Small intestine (tissue), 7 donors: ENCODE measurements around the gene CADPS. TPM values are rescaled to one million over a fixed set of nuclear protein-coding genes. Genes with fewer than 3 reads are reported as not detected.

Experiments used
- DNase-seq, 2 donors: peaks; one replicate each; pipeline versions ENCODE4 v3.0.0 to v3.0.0-alpha.2; 2013
- FAIRE-seq: peaks from 2 replicates; lab custom pipeline; 2012; peaks lifted over from hg19 to GRCh38; lab: Jason Lieb, UNC
- H3K27ac ChIP-seq, 3 donors: one replicate each; pipeline ENCODE4 v1.5.1; 2013; ENCODE audit warnings: low read length in 2 of 3, mild to moderate bottlenecking in 2 of 3, control low read depth in 1 of 3, inconsistent platforms in 1 of 3, low read depth in 1 of 3, moderate library complexity in 1 of 3
- H3K27me3 ChIP-seq, 3 donors: one replicate each; pipeline ENCODE4 v1.6.1; 2013; ENCODE audit warnings: low read length in 3 of 3, inconsistent platforms in 1 of 3; ENCODE audit not compliant: control insufficient read depth in 3 of 3, insufficient read depth in 3 of 3
- H3K36me3 ChIP-seq, 3 donors: one replicate each; pipeline ENCODE4 v1.6.1; 2013; ENCODE audit warnings: low read length in 3 of 3, inconsistent platforms in 1 of 3, low read depth in 1 of 3, mild to moderate bottlenecking in 1 of 3, moderate library complexity in 1 of 3; ENCODE audit not compliant: control insufficient read depth in 3 of 3, insufficient read depth in 2 of 3
- H3K4me1 ChIP-seq, 3 donors: one replicate each; pipeline ENCODE4 v1.6.1; 2013; ENCODE audit warnings: low read length in 2 of 3, inconsistent platforms in 1 of 3, low read depth in 1 of 3, mild to moderate bottlenecking in 1 of 3, moderate library complexity in 1 of 3; ENCODE audit not compliant: control insufficient read depth in 3 of 3, insufficient read depth in 2 of 3
- H3K4me3 ChIP-seq, 3 donors: one replicate each; pipeline ENCODE4 v1.5.1; 2013; ENCODE audit warnings: low read length in 3 of 3, control low read depth in 1 of 3, inconsistent platforms in 1 of 3, low read depth in 1 of 3, mild to moderate bottlenecking in 1 of 3, moderate library complexity in 1 of 3
- H3K9me3 ChIP-seq, 2 donors: one replicate each; pipeline ENCODE4 v1.6.1; 2013; ENCODE audit warnings: low read depth in 1 of 2, low read length in 1 of 2; ENCODE audit not compliant: control insufficient read depth in 2 of 2, insufficient read depth in 1 of 2
- WGBS, 3 donors: extraction: QIAGEN DNeasy Blood & Tissue Kit; methylation state at CpG; one replicate each; pipeline ENCODE4 v1.1.7; 2013; 5-methylcytosine and 5-hydroxymethylcytosine counted together
- polyA plus RNA-seq, 4 donors: library from polyadenylated mRNA; stranded (reverse) in 3 of 4; unstranded in 1 of 4; fragments of 200-250 nt in 3 of 4; fragments of 120-200 nt in 1 of 4; gene quantifications; one replicate each; pipeline versions ENCODE4 v1.2.1 to v1.2.3, GENCODE V29; 2013
- donor health status: healthy with polysubstance abuse.
- donor health status: control.
- donor health status: control.
- donor health status: Bipolar disorder and iron deficiency.
- donor health status: healthy.

CADPS gene
- polyA plus RNA-seq, 4 donors = 1.9 to 9.3 (median 6.0) TPM

GRCh38 chr3:62415312-62415801 lies 459.9 kb downstream of the CADPS start:
- Histone ChIP-seq H3K9me3 (no peaks in the 10 kb centered on the region), H3K4me3 (no peak overlapping the region), H3K36me3 (no peaks in the 10 kb centered on the region), H3K27ac (no peak overlapping the region), H3K27me3 (peaks cover 0 to 4% (median 0%) of the 10 kb centered on the region in 3 donors), H3K4me1 (no peaks in the 10 kb centered on the region)
- WGBS, 3 donors = 51 to 82% (median 70%) methylated on average over 9 of the region's 9 CpGs
- no peak for DNase-seq
- FAIRE-seq = no peak

- no peak for DNase-seq
- FAIRE-seq = no peak
- Histone ChIP-seq H3K4me3 (no peak overlapping the region), H3K9me3 (no peaks in the 10 kb centered on the region), H3K27ac (no peak overlapping the region), H3K36me3 (no peaks in the 10 kb centered on the region), H3K27me3 (peaks cover 0 to 4% (median 0%) of the 10 kb centered on the region in 3 donors), H3K4me1 (no peaks in the 10 kb centered on the region)
- WGBS, 3 donors = 80 to 90% (median 86%) methylated on average over 11 of the region's 11 CpGs
These were observed 460.4 kb downstream of the CADPS start for GRCh38 chr3:62414786-62415185.

GRCh38 chr3:62413687-62414086 lies 461.5 kb downstream of the CADPS start:
- FAIRE-seq = no peak

GRCh38 chr3:62406945-62407344 lies 468.3 kb downstream of the CADPS start:
- H3K27me3 ChIP-seq = no peaks in the 10 kb centered on the region
- DNase-seq (no peak), FAIRE-seq (no peak)
- H3K4me1 ChIP-seq = no peaks in the 10 kb centered on the region
- no peak overlapping the region for H3K4me3 ChIP-seq
- no peaks in the 10 kb centered on the region for H3K36me3 ChIP-seq
- WGBS, 3 donors = 77 to 79% (median 79%) methylated on average over 2 of the region's 2 CpGs
- H3K9me3 ChIP-seq = no peaks in the 10 kb centered on the region
- H3K27ac ChIP-seq = no peak overlapping the region

More at GRCh38 chr3:62413687-62414086, 461.5 kb downstream of the CADPS start:
- Histone ChIP-seq H3K27me3 (peaks cover 0 to 2% (median 0%) of the 10 kb centered on the region in 3 donors), H3K4me1 (no peaks in the 10 kb centered on the region), H3K4me3 (no peak overlapping the region), H3K36me3 (no peaks in the 10 kb centered on the region), H3K9me3 (no peaks in the 10 kb centered on the region), H3K27ac (no peak overlapping the region)
- DNase-seq = no peak
- 74 to 80% (median 79%) methylated on average over 2 of the region's 2 CpGs for WGBS, 3 donors

GRCh38 chr3:62405566-62405965 lies 469.6 kb downstream of the CADPS start:
- Histone ChIP-seq H3K9me3 (no peaks in the 10 kb centered on the region), H3K4me3 (no peak overlapping the region), H3K36me3 (no peaks in the 10 kb centered on the region), H3K4me1 (no peaks in the 10 kb centered on the region), H3K27me3 (no peaks in the 10 kb centered on the region), H3K27ac (no peak overlapping the region)
- DNase-seq (no peak), FAIRE-seq (no peak)
- 85 to 88% (median 88%) methylated on average over 6 of the region's 6 CpGs for WGBS, 3 donors

GRCh38 chr3:62405135-62405534 lies 470.1 kb downstream of the CADPS start:
- FAIRE-seq (no peak), DNase-seq (no peak)
- Histone ChIP-seq H3K27ac (no peak overlapping the region), H3K4me3 (no peak overlapping the region), H3K9me3 (no peaks in the 10 kb centered on the region), H3K4me1 (no peaks in the 10 kb centered on the region), H3K36me3 (no peaks in the 10 kb centered on the region), H3K27me3 (no peaks in the 10 kb centered on the region)
- 92 to 96% (median 92%) methylated on average over 6 of the region's 6 CpGs for WGBS, 3 donors

GRCh38 chr3:62404321-62404720 lies 470.9 kb downstream of the CADPS start:
- no peaks in the 10 kb centered on the region for H3K36me3 ChIP-seq
- H3K9me3 ChIP-seq = no peaks in the 10 kb centered on the region
- DNase-seq = no peak
- no peak for FAIRE-seq
- no peak overlapping the region for H3K27ac ChIP-seq
- WGBS, 3 donors = 87 to 91% (median 88%) methylated on average over 8 of the region's 8 CpGs
- no peaks in the 10 kb centered on the region for H3K4me1 ChIP-seq
- no peak overlapping the region for H3K4me3 ChIP-seq
- no peaks in the 10 kb centered on the region for H3K27me3 ChIP-seq

GRCh38 chr3:62403765-62404164 lies 471.5 kb downstream of the CADPS start:
- WGBS, 3 donors = 84 to 93% (median 90%) methylated on average over 3 of the region's 3 CpGs

More at GRCh38 chr3:62403765-62404164, 471.5 kb downstream of the CADPS start:
- H3K36me3 ChIP-seq = no peaks in the 10 kb centered on the region
- no peak overlapping the region for H3K27ac ChIP-seq
- no peak for FAIRE-seq
- H3K4me1 ChIP-seq = no peaks in the 10 kb centered on the region
- H3K4me3 ChIP-seq = no peak overlapping the region
- H3K27me3 ChIP-seq = no peaks in the 10 kb centered on the region
- DNase-seq = no peak
- H3K9me3 ChIP-seq = no peaks in the 10 kb centered on the region
